ENCODE measurements around the gene PFDN1. TPM values are rescaled to one million over a fixed set of nuclear protein-coding genes. Genes with fewer than 3 reads are reported as not detected.
"Not testable (repeated sequence)": the region's sequence is repeated elsewhere in the genome, so short reads cannot be mapped to it uniquely, and the experiment has no call there.

PFDN1 gene
- total RNA-seq, 1 donor from 2014 or later = 57.9 TPM

DNA sequence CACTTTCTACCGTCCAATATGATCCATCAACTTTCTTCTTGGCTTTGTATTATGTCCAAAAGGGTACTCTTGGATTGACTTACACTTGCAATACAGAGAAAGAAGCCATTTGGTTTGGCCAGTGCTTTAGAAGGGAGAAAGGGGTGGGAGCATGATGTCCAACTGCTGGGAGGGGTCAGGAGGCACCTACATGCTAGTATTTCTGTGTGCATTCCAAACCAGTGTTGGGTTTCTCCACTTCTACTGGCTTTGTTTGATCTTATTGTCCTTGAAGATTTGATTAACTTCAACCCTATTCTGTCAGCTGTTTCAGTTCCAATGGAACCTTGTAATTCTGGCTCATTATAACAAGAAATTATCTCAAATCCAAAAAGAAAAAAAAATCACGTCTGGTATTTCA is 100.3 kb downstream of the PFDN1 start:
- TF ChIP-seq, protein P1, sequence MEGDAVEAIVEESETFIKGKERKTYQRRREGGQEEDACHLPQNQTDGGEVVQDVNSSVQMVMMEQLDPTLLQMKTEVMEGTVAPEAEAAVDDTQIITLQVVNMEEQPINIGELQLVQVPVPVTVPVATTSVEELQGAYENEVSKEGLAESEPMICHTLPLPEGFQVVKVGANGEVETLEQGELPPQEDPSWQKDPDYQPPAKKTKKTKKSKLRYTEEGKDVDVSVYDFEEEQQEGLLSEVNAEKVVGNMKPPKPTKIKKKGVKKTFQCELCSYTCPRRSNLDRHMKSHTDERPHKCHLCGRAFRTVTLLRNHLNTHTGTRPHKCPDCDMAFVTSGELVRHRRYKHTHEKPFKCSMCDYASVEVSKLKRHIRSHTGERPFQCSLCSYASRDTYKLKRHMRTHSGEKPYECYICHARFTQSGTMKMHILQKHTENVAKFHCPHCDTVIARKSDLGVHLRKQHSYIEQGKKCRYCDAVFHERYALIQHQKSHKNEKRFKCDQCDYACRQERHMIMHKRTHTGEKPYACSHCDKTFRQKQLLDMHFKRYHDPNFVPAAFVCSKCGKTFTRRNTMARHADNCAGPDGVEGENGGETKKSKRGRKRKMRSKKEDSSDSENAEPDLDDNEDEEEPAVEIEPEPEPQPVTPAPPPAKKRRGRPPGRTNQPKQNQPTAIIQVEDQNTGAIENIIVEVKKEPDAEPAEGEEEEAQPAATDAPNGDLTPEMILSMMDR (conservative IDR thresholded peaks at IDR 0.05) = no peak
- no peaks in the 10 kb centered on the region for H3K9me3 Mint-ChIP-seq
- H3K27me3 Mint-ChIP-seq = no peaks in the 10 kb centered on the region
- H3K27ac Mint-ChIP-seq = no peak overlapping the region
- DNase-seq (ENCODE audit: extremely low spot score, unreplicated experiment) = no peak
- H3K4me3 Mint-ChIP-seq = no peak overlapping the region
- H3K4me1 Mint-ChIP-seq (ENCODE audit: unreplicated experiment) = no peaks in the 10 kb centered on the region
- peaks cover 8% of the 10 kb centered on the region for H3K36me3 Mint-ChIP-seq

DNA sequence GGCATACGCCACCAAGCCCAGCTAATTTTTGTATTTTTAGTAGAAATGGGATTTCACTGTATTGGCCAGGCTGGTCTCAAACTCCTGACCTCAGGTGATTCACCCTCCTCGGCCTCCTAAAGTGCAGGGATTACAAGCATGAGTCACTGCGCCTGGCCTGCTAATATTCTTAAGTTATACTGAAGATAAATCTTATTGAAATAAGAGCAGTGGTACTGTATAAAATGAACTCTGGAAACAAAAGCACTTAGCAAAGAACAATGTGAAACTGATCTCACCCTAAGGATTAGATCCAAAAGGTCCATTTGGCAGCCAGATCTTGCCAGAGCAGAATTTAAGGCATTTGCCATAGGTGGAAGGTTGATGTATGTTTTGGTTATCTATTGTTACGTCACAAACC is 100.8 kb downstream of the PFDN1 start:
- Mint-ChIP-seq H3K4me3 (no peak overlapping the region), H3K4me1 (ENCODE audit: unreplicated experiment) (no peaks in the 10 kb centered on the region), H3K27me3 (no peaks in the 10 kb centered on the region), H3K27ac (no peak overlapping the region), H3K36me3 (peaks cover 8% of the 10 kb centered on the region), H3K9me3 (no peaks in the 10 kb centered on the region)
- DNase-seq (ENCODE audit: extremely low spot score, unreplicated experiment) = no peak
- TF ChIP-seq, protein P1 (conservative IDR thresholded peaks at IDR 0.05) = no peak

DNA sequence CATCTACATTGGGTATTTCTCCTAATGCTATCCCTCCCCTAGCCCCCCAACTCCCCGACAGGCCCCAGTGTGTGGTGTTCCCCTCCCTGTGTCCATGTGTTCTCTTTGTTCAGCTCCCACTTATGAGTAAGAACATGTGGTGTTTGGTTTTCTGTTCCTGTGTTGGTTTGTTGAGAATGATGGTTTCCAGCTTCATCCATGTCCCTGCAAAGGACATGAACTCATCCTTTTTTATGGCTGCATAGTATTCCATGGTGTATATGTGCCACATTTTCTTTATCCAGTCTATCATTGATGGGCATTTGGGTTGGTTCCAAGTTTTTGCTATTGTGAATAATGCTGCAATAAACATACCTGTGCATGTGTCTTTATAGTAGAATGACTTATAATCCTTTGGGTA is 104.0 kb downstream of the PFDN1 start:
- H3K4me1 Mint-ChIP-seq (ENCODE audit: unreplicated experiment); H3K27ac Mint-ChIP-seq; H3K36me3 Mint-ChIP-seq; H3K4me3 Mint-ChIP-seq; H3K27me3 Mint-ChIP-seq; H3K9me3 Mint-ChIP-seq; DNase-seq (ENCODE audit: extremely low spot score, unreplicated experiment): not testable (repeated sequence)

DNA sequence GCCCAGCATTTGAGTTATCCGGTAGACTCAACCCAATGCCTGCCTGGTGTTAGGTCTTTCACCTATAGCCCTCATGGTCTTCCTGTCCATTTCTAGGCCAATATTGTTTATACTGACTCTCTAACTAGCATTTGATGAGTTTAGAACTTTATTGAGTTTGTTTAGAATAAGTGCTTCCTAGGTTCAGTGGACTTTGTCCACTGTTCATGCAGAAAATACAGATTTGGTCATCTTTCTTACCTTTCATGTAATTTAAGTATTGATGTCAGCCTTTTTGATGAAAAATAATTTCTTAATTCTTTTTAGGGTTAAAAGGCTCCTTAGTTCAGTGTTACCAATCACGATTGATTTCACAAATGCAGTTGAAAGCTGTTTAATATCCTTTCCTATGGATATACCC is 105.9 kb downstream of the PFDN1 start:
- Mint-ChIP-seq H3K27ac (no peak overlapping the region), H3K4me3 (no peak overlapping the region), H3K9me3 (no peaks in the 10 kb centered on the region), H3K36me3 (peaks cover 8% of the 10 kb centered on the region), H3K27me3 (no peaks in the 10 kb centered on the region), H3K4me1 (ENCODE audit: unreplicated experiment) (no peaks in the 10 kb centered on the region)
- TF ChIP-seq, protein P1 (conservative IDR thresholded peaks at IDR 0.05) = no peak
- DNase-seq (ENCODE audit: extremely low spot score, unreplicated experiment) = no peak

DNA sequence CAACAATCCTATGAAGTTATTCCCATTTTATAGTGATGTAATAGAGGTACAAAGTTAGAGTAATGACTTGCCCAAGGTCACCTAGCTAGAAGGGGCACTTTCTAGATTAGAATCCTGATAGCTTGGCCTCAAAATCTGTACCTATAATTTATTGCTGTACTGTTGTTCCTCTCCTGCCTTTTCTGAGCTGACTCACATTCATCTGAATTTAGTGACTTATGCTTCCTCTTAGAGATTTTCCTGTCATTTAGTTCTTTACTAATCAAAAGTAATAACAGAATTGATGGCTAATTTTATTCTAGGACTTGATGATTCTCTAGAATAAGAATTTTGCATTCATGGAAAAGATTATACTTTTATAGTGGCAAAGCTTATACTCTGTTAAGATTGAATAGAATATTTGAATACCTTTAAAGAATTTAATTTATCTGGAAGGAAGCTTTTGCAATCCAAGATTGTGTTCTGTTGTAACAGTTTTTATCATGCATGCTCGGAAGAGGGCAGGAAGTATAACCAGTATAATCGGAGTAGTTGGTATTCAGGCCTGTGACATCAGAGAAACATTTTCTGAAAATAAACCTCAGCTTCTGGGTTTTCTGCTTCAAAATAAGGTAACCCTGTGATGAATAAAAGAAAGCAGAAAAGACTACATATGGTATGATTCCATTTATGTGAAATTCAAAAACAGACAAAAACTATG is 106.6 kb downstream of the PFDN1 start:
- no peaks in the 10 kb centered on the region for H3K4me1 Mint-ChIP-seq (ENCODE audit: unreplicated experiment)
- no peak overlapping the region for H3K27ac Mint-ChIP-seq
- no peak for DNase-seq (ENCODE audit: extremely low spot score, unreplicated experiment)
- H3K9me3 Mint-ChIP-seq = no peaks in the 10 kb centered on the region
- peaks cover 6% of the 10 kb centered on the region for H3K36me3 Mint-ChIP-seq
- no peaks in the 10 kb centered on the region for H3K27me3 Mint-ChIP-seq
- TF ChIP-seq, protein P1 (conservative IDR thresholded peaks at IDR 0.05) = no peak
- no peak overlapping the region for H3K4me3 Mint-ChIP-seq

Other genes starting within 250 kb of the PFDN1 start
- gene PURA, start 189.0 kb downstream of the PFDN1 start, total RNA-seq (ENCODE audit: low replicate concordance) = 8.3 and 10.7 TPM in 2 replicates
- 2.6 and 2.9 TPM in 2 replicates for gene IGIP, start 177.2 kb downstream of the PFDN1 start, total RNA-seq (ENCODE audit: low replicate concordance)
- 49.9 and 73.5 TPM in 2 replicates for gene CYSTM1, start 127.9 kb downstream of the PFDN1 start, total RNA-seq (ENCODE audit: low replicate concordance)
- gene HBEGF, start 43.5 kb upstream of the PFDN1 start, total RNA-seq (ENCODE audit: low replicate concordance) = 4.7 and 4.9 TPM in 2 replicates
- 0.17 TPM in 1 of 2 replicates, not detected in the other for gene SLC4A9, start 57.1 kb upstream of the PFDN1 start, total RNA-seq (ENCODE audit: low replicate concordance)
- 108 and 129 TPM in 2 replicates for gene ANKHD1, start 98.7 kb upstream of the PFDN1 start, total RNA-seq (ENCODE audit: low replicate concordance)
- 4.8 and 8.4 TPM in 2 replicates for gene EIF4EBP3, start 244.6 kb upstream of the PFDN1 start, total RNA-seq (ENCODE audit: low replicate concordance)